HepG2 (cell line): Measurements from ENCODE around the gene RNLS. TPM values are rescaled to one million over a fixed set of nuclear protein-coding genes. Genes with fewer than 3 reads are reported as not detected.

Experiments used
- ATAC-seq: fragments of 200-7000 bp; cut with Tn5 transposase; 3 replicates; pipeline ENCODE4 v1.9.1; 2020; ENCODE audit warnings: mild to moderate bottlenecking, moderate library complexity
- BruUV-seq: library from RNA; stranded (reverse); fragments of 400-500 nt; replicated peaks from 2 replicates; lab custom pipeline; 2021; lab: Mats Ljungman, UMichigan
- CTCF ChIA-PET: fragments of 300-600 bp; formaldehyde crosslinking; extraction: SDS; loops from one replicate; lab custom pipeline; 2021; ENCODE audit warnings: low total read pairs, inconsistent platforms, low intra/inter-chr PET ratio; lab: Yijun Ruan, JAX
- POLR2A ChIA-PET: fragments of 350-600 bp; sonication (Branson Sonifier 250); formaldehyde crosslinking; loops from one replicate; lab custom pipeline; 2020; ENCODE audit warnings: antibody characterized with exemption, inconsistent platforms; lab: Yijun Ruan, JAX
- DNase-seq: peaks from one replicate; pipeline ENCODE4 v3.0.0-alpha.2; 2015; ENCODE audit warnings: low spot score
- FAIRE-seq: peaks from 3 replicates; lab custom pipeline; 2011; peaks lifted over from hg19 to GRCh38; lab: Jason Lieb, UNC
- H2AFZ ChIP-seq: one replicate; pipeline ENCODE4 v1.6.1; 2011; ENCODE audit warnings: low read length, inconsistent platforms
- H3K27ac ChIP-seq: fragments of 300-600 bp; 3 replicates; pipeline ENCODE4 v1.8.0; 2011; ENCODE audit warnings: mixed run types, mild to moderate bottlenecking, mixed read lengths, low read length, inconsistent platforms; ENCODE audit not compliant: insufficient read depth; ENCODE audit errors: extremely low read length
- H3K27me3 ChIP-seq, 2 experiments: fragments of 200-600 bp in 1 of 2; 2 replicates in 1 of 2; 3 replicates in 1 of 2; pipeline versions ENCODE4 v1.6.0 to v1.8.0; 2011; ENCODE audit warnings: low read length in 2 of 2, mild to moderate bottlenecking in 2 of 2, moderate library complexity in 2 of 2, inconsistent platforms in 1 of 2; ENCODE audit not compliant: insufficient read depth in 2 of 2, control insufficient read depth in 1 of 2
- H3K36me3 ChIP-seq, 2 experiments: fragments of 200-600 bp in 1 of 2; replicated peaks in 1 of 2; 2 replicates in 1 of 2; 3 replicates in 1 of 2; pipeline versions ENCODE4 v1.5.1 to v1.8.0; 2011; ENCODE audit warnings: low read length in 2 of 2, inconsistent platforms in 1 of 2; ENCODE audit not compliant: insufficient read depth in 2 of 2, control insufficient read depth in 1 of 2
- H3K4me1 ChIP-seq: 2 replicates; pipeline ENCODE4 v1.5.1; 2012; ENCODE audit warnings: low read length, inconsistent platforms; ENCODE audit not compliant: insufficient read depth
- H3K4me2 ChIP-seq: 2 replicates; pipeline ENCODE4 v1.6.0; 2011; ENCODE audit warnings: low read depth, low read length, inconsistent platforms
- H3K4me3 ChIP-seq, 3 experiments: fragments of 200-600 bp in 1 of 3; sonication (generic), shearing (Covaris generic) in 1 of 3; replicated peaks in 1 of 3; 2 replicates each; pipeline ENCODE4 v1.5.1; 2011 to 2016; ENCODE audit warnings: low read length in 3 of 3, inconsistent platforms in 2 of 3, low read depth in 2 of 3, mild to moderate bottlenecking in 2 of 3, control low read depth in 1 of 3, mixed read lengths in 1 of 3; ENCODE audit not compliant: insufficient read depth in 1 of 3
- H3K79me2 ChIP-seq: one replicate; pipeline ENCODE4 v1.6.1; 2011; ENCODE audit warnings: low read length, inconsistent platforms; ENCODE audit not compliant: insufficient read depth
- H3K9ac ChIP-seq: 2 replicates; pipeline ENCODE4 v1.6.0; 2011; ENCODE audit warnings: mild to moderate bottlenecking, low read depth, low read length, inconsistent platforms; ENCODE audit not compliant: insufficient read depth
- H3K9me3 ChIP-seq: 2 replicates; pipeline ENCODE4 v1.5.1; 2012; ENCODE audit warnings: mild to moderate bottlenecking, low read length
- H4K20me1 ChIP-seq: 2 replicates; pipeline ENCODE4 v1.6.0; 2011; ENCODE audit warnings: inconsistent platforms, mild to moderate bottlenecking, low read length, moderate library complexity; ENCODE audit not compliant: insufficient read depth
- ASH2L ChIP-seq: fragments of 300-600, 200-600 bp; sonication (generic); IDR thresholded peaks from 2 replicates; pipeline ENCODE4 v1.7.0; 2017; ENCODE audit warnings: low read depth, mild to moderate bottlenecking, moderate library complexity, mixed read lengths, low read length; ENCODE audit not compliant: insufficient read length
- DR1 ChIP-seq: sonication (generic); formaldehyde crosslinking; IDR thresholded peaks from 2 replicates; pipeline ENCODE4 v1.8.0; 2021; ENCODE audit warnings: mild to moderate bottlenecking, missing genetic modification reagents, inconsistent platforms
- ETS1 ChIP-seq: sonication (generic); formaldehyde crosslinking; IDR thresholded peaks from 2 replicates; pipeline ENCODE4 v1.4.0; 2020; ENCODE audit warnings: missing genetic modification reagents
- HIVEP1 ChIP-seq: sonication (generic); formaldehyde crosslinking; IDR thresholded peaks from 2 replicates; pipeline ENCODE4 v1.4.0; 2020; ENCODE audit warnings: mild to moderate bottlenecking, missing genetic modification reagents
- PHB2 ChIP-seq: fragments of 450-650 bp; IDR thresholded peaks from 2 replicates; pipeline ENCODE4 v1.6.1; 2018; ENCODE audit not compliant: partially characterized antibody
- SOX5 ChIP-seq: IDR thresholded peaks from 2 replicates; pipeline ENCODE4 v1.6.1; 2016; ENCODE audit warnings: borderline replicate concordance
- WIZ ChIP-seq: sonication (generic); formaldehyde crosslinking; IDR thresholded peaks from 2 replicates; pipeline ENCODE4 v1.5.1; 2020; ENCODE audit warnings: mild to moderate bottlenecking, missing genetic modification reagents
- ZC3H13 ChIP-seq: sonication (generic); formaldehyde crosslinking; IDR thresholded peaks from 2 replicates; pipeline ENCODE4 v1.8.1; 2023; ENCODE audit warnings: mild to moderate bottlenecking, missing genetic modification reagents, moderate library complexity
- ZMAT5 ChIP-seq: sonication (generic); formaldehyde crosslinking; IDR thresholded peaks from 2 replicates; pipeline ENCODE4 v1.5.0; 2020; ENCODE audit warnings: mild to moderate bottlenecking, low read depth, missing genetic modification reagents, borderline replicate concordance
- ZNF251 ChIP-seq: sonication (generic); formaldehyde crosslinking; IDR thresholded peaks from 2 replicates; pipeline ENCODE4 v1.9.0; 2021; ENCODE audit warnings: mild to moderate bottlenecking, missing genetic modification reagents
- WGBS: methylation state at CpG from one replicate; pipeline ENCODE4 v1.1.6; 2017; ENCODE audit warnings: low lambda C conversion rate; 5-methylcytosine and 5-hydroxymethylcytosine counted together
- in situ Hi-C: cut with HindIII; loops from 2 replicates; pipeline ENCODE4 v1.10.0; 2017; ENCODE audit warnings: low pct_unique_long_range_greater_than_20kb; ENCODE audit not compliant: extremely low pct_ligation_motif_present
- intact Hi-C: fragments of 100-400 bp; cut with micrococcal nuclease; formaldehyde crosslinking; loops from one replicate; pipeline ENCODE4 v1.10.0; 2022; ENCODE audit not compliant: unreplicated experiment
- polyA plus RNA-seq, 8 experiments: library from polyadenylated mRNA; depleted of rRNA in 3 of 8; stranded (reverse) in 7 of 8; unstranded in 1 of 8; fragments of >200 nt; fragmentation: Illumina TruSeq in 4 of 8; extraction: Trizol in 4 of 8; gene quantifications; 2 replicates each; pipeline versions ENCODE4 v1.2.1 to v1.2.3, GENCODE V29; 2011 to 2016; ENCODE audit warnings: low read depth in 4 of 8, missing spikeins in 1 of 8, mixed read lengths in 1 of 8; ENCODE audit not compliant: insufficient read depth in 1 of 8
- total RNA-seq, 5 experiments: library from RNA; depleted of rRNA; stranded (reverse); fragments of >200 nt; fragmentation: Illumina TruSeq; extraction: Trizol; gene quantifications; 2 replicates each; pipeline ENCODE4 v1.2.3, GENCODE V29; 2016; ENCODE audit warnings: low read depth in 1 of 5

The RNLS gene
- total and polyA plus RNA-seq, 2 of the 13 experiments (the other 11 are each of a cell fraction or from before 2014, with no cell fraction given): not detected

- ChIA-PET POLR2A (no interaction called here), CTCF (no interaction called here)
- intact Hi-C loops: no loop called here
- in situ Hi-C loops: no loop called here
- BruUV-seq: no TSS peak
- H3K27me3 ChIP-seq: no peaks in the 10 kb centered on the region
- no peak overlapping the region for H2AFZ ChIP-seq
- H3K9ac ChIP-seq: no peak overlapping the region
- DNase-seq (no peak), ATAC-seq (no peak), FAIRE-seq (no peak)
- TF ChIP-seq ETS1 (CRISPR knock-in tag) (no peak), ZNF251 (no peak), ZC3H13 (no peak), DR1 (CRISPR knock-in tag) (no peak), PHB2 (no peak), ZMAT5 (CRISPR knock-in tag) (no peak), SOX5 (CRISPR knock-in tag) (no peak), WIZ (CRISPR knock-in tag) (no peak)
- no peaks in the 10 kb centered on the region for H3K79me2 ChIP-seq
- H3K4me1 ChIP-seq: no peaks in the 10 kb centered on the region
- H3K4me3 ChIP-seq: no peak overlapping the region
- no peaks in the 10 kb centered on the region for H3K36me3 ChIP-seq
- no peak overlapping the region for H3K27ac ChIP-seq
- no peak overlapping the region for H3K4me2 ChIP-seq
- H4K20me1 ChIP-seq: no peaks in the 10 kb centered on the region
- no peaks in the 10 kb centered on the region for H3K9me3 ChIP-seq
These were observed 117.4 kb downstream of the RNLS start for GRCh38 chr10:88465765-88466164.

GRCh38 chr10:88463811-88464210, 119.3 kb downstream of the RNLS start:
- ATAC-seq (no peak), DNase-seq (no peak), FAIRE-seq (no peak)
- H3K4me3 ChIP-seq: no peak overlapping the region
- 0% methylated on average over 1 of the region's 1 CpG for WGBS
- H4K20me1 ChIP-seq: no peaks in the 10 kb centered on the region
- POLR2A ChIA-PET: no interaction called here
- in situ Hi-C loops: no loop called here
- TF ChIP-seq HIVEP1 (CRISPR knock-in tag) (no peak), ASH2L (no peak)
- H3K79me2 ChIP-seq: no peaks in the 10 kb centered on the region
- BruUV-seq: no TSS peak
- no peaks in the 10 kb centered on the region for H3K9me3 ChIP-seq
- H3K4me2 ChIP-seq: no peak overlapping the region
- H3K36me3 ChIP-seq: no peaks in the 10 kb centered on the region
- intact Hi-C loops: no loop called here
- H3K4me1 ChIP-seq: no peaks in the 10 kb centered on the region
- no peak overlapping the region for H3K9ac ChIP-seq
- CTCF ChIA-PET: no interaction called here
- H3K27me3 ChIP-seq: no peaks in the 10 kb centered on the region
- H2AFZ ChIP-seq: no peak overlapping the region
- H3K27ac ChIP-seq: no peak overlapping the region
